Measurements from ENCODE around the gene RPP40.

Gene RPP40

GRCh38 chr6:5041955-5042354, 38.1 kb upstream of the RPP40 start:
- Histone ChIP-seq H3K9ac (ENCODE audit: low read length) (no peak overlapping the region), H2BK120ac (ENCODE audit: insufficient read depth, low read length, poor library complexity) (no peak overlapping the region), H3K27ac (ENCODE audit: low read depth, low read length) (no peak overlapping the region), H4K8ac (ENCODE audit: low read depth, low read length) (no peak overlapping the region), H4K91ac (ENCODE audit: low read depth, low read length) (no peak overlapping the region), H3K4ac (ENCODE audit: low read depth, low read length) (no peak overlapping the region), H3K4me1 (ENCODE audit: control insufficient read depth in 1 of 2, insufficient read depth in 2 of 2, low read length in 2 of 2) (no peaks in the 10 kb centered on the region), H2AK5ac (ENCODE audit: low read length) (no peak overlapping the region), H2AFZ (ENCODE audit: insufficient read depth, low read length, poor library complexity) (no peak overlapping the region), H3K4me3 (ENCODE audit: low read depth, low read length) (no peak overlapping the region), H3K9me3 (ENCODE audit: insufficient read depth, low read depth, low read length) (no peaks in the 10 kb centered on the region), H3K27me3 (ENCODE audit: insufficient read depth, low read length) (no peaks in the 10 kb centered on the region), H3K36me3 (ENCODE audit: control insufficient read depth in 1 of 2, insufficient read depth in 2 of 2, low read length in 2 of 2) (no peaks in the 10 kb centered on the region), H3K79me2 (ENCODE audit: control insufficient read depth, insufficient read depth, low read length, poor library complexity) (no peaks in the 10 kb centered on the region), H4K12ac (ENCODE audit: low read depth, low read length) (no peak overlapping the region), H2BK12ac (ENCODE audit: low read length) (no peak overlapping the region), H3K18ac (ENCODE audit: low read length) (no peak overlapping the region), H3K23ac (ENCODE audit: low read length) (no peak overlapping the region), H3K14ac (ENCODE audit: low read length) (no peak overlapping the region), H3K79me1 (ENCODE audit: low read length) (no peaks in the 10 kb centered on the region), H2BK5ac (ENCODE audit: low read depth, low read length, poor library complexity) (no peak overlapping the region), H3K4me2 (ENCODE audit: low read length) (no peak overlapping the region)
- WGBS (ENCODE audit: extremely low coverage, insufficient coverage, insufficient read length): no CpG with 5 or more reads among the region's 2 CpGs
- no peak for DNase-seq

GRCh38 chr6:5036269-5036668, 32.4 kb upstream of the RPP40 start:
- Histone ChIP-seq H3K23ac (ENCODE audit: low read length) (no peak overlapping the region), H3K27me3 (ENCODE audit: insufficient read depth, low read length) (no peaks in the 10 kb centered on the region), H4K12ac (ENCODE audit: low read depth, low read length) (no peak overlapping the region), H3K4me3 (ENCODE audit: low read depth, low read length) (no peak overlapping the region), H4K91ac (ENCODE audit: low read depth, low read length) (no peak overlapping the region), H3K14ac (ENCODE audit: low read length) (no peak overlapping the region), H3K9ac (ENCODE audit: low read length) (no peak overlapping the region), H3K4ac (ENCODE audit: low read depth, low read length) (no peak overlapping the region), H2AFZ (ENCODE audit: insufficient read depth, low read length, poor library complexity) (no peak overlapping the region), H2BK120ac (ENCODE audit: insufficient read depth, low read length, poor library complexity) (no peak overlapping the region), H2BK5ac (ENCODE audit: low read depth, low read length, poor library complexity) (no peak overlapping the region), H3K36me3 (ENCODE audit: control insufficient read depth in 1 of 2, insufficient read depth in 2 of 2, low read length in 2 of 2) (no peaks in the 10 kb centered on the region), H3K4me2 (ENCODE audit: low read length) (no peak overlapping the region), H3K79me2 (ENCODE audit: control insufficient read depth, insufficient read depth, low read length, poor library complexity) (no peaks in the 10 kb centered on the region), H2BK12ac (ENCODE audit: low read length) (no peak overlapping the region), H3K79me1 (ENCODE audit: low read length) (no peaks in the 10 kb centered on the region), H3K4me1 (ENCODE audit: control insufficient read depth in 1 of 2, insufficient read depth in 2 of 2, low read length in 2 of 2) (peaks cover 18 to 19% of the 10 kb centered on the region in 2 experiments), H3K18ac (ENCODE audit: low read length) (no peak overlapping the region), H2AK5ac (ENCODE audit: low read length) (no peak overlapping the region), H3K27ac (ENCODE audit: low read depth, low read length) (no peak overlapping the region), H4K8ac (ENCODE audit: low read depth, low read length) (no peak overlapping the region), H3K9me3 (ENCODE audit: insufficient read depth, low read depth, low read length) (no peaks in the 10 kb centered on the region)
- WGBS (ENCODE audit: extremely low coverage, insufficient coverage, insufficient read length): no CpG with 5 or more reads among the region's 8 CpGs
- DNase-seq: peak; percentile 78

GRCh38 chr6:5034736-5035135, 30.9 kb upstream of the RPP40 start:
- Histone ChIP-seq H3K36me3 (ENCODE audit: control insufficient read depth in 1 of 2, insufficient read depth in 2 of 2, low read length in 2 of 2) (no peaks in the 10 kb centered on the region), H2AFZ (ENCODE audit: insufficient read depth, low read length, poor library complexity) (no peak overlapping the region), H2AK5ac (ENCODE audit: low read length) (no peak overlapping the region), H3K14ac (ENCODE audit: low read length) (no peak overlapping the region), H3K23ac (ENCODE audit: low read length) (no peak overlapping the region), H3K4ac (ENCODE audit: low read depth, low read length) (no peak overlapping the region), H3K9me3 (ENCODE audit: insufficient read depth, low read depth, low read length) (no peaks in the 10 kb centered on the region), H3K27ac (ENCODE audit: low read depth, low read length) (peak overlapping the region; percentile 54), H3K9ac (ENCODE audit: low read length) (no peak overlapping the region), H3K27me3 (ENCODE audit: insufficient read depth, low read length) (no peaks in the 10 kb centered on the region), H4K91ac (ENCODE audit: low read depth, low read length) (no peak overlapping the region), H3K4me2 (ENCODE audit: low read length) (peak overlapping the region; percentile 8), H4K12ac (ENCODE audit: low read depth, low read length) (no peak overlapping the region), H3K79me1 (ENCODE audit: low read length) (no peaks in the 10 kb centered on the region), H3K4me1 (ENCODE audit: control insufficient read depth in 1 of 2, insufficient read depth in 2 of 2, low read length in 2 of 2) (peaks cover 18 to 19% of the 10 kb centered on the region in 2 experiments), H3K4me3 (ENCODE audit: low read depth, low read length) (no peak overlapping the region), H2BK120ac (ENCODE audit: insufficient read depth, low read length, poor library complexity) (no peak overlapping the region), H2BK5ac (ENCODE audit: low read depth, low read length, poor library complexity) (no peak overlapping the region), H3K18ac (ENCODE audit: low read length) (no peak overlapping the region), H2BK12ac (ENCODE audit: low read length) (no peak overlapping the region), H4K8ac (ENCODE audit: low read depth, low read length) (no peak overlapping the region), H3K79me2 (ENCODE audit: control insufficient read depth, insufficient read depth, low read length, poor library complexity) (no peaks in the 10 kb centered on the region)
- WGBS (ENCODE audit: extremely low coverage, insufficient coverage, insufficient read length): no CpG with 5 or more reads among the region's 7 CpGs
- peak; percentile 94 to 98 for DNase-seq

GRCh38 chr6:5034328-5034727, 30.5 kb upstream of the RPP40 start:
- Histone ChIP-seq H3K79me1 (ENCODE audit: low read length) (no peaks in the 10 kb centered on the region), H3K4me3 (ENCODE audit: low read depth, low read length) (no peak overlapping the region), H3K36me3 (ENCODE audit: control insufficient read depth in 1 of 2, insufficient read depth in 2 of 2, low read length in 2 of 2) (no peaks in the 10 kb centered on the region), H4K91ac (ENCODE audit: low read depth, low read length) (no peak overlapping the region), H4K12ac (ENCODE audit: low read depth, low read length) (no peak overlapping the region), H4K8ac (ENCODE audit: low read depth, low read length) (no peak overlapping the region), H2BK120ac (ENCODE audit: insufficient read depth, low read length, poor library complexity) (no peak overlapping the region), H2BK5ac (ENCODE audit: low read depth, low read length, poor library complexity) (no peak overlapping the region), H2AK5ac (ENCODE audit: low read length) (peak overlapping the region; percentile 82), H3K4me1 (ENCODE audit: control insufficient read depth in 1 of 2, insufficient read depth in 2 of 2, low read length in 2 of 2) (peaks cover 18 to 19% of the 10 kb centered on the region in 2 experiments), H3K4ac (ENCODE audit: low read depth, low read length) (no peak overlapping the region), H3K9me3 (ENCODE audit: insufficient read depth, low read depth, low read length) (no peaks in the 10 kb centered on the region), H3K27me3 (ENCODE audit: insufficient read depth, low read length) (no peaks in the 10 kb centered on the region), H3K18ac (ENCODE audit: low read length) (no peak overlapping the region), H3K14ac (ENCODE audit: low read length) (peak overlapping the region; percentile 37), H3K27ac (ENCODE audit: low read depth, low read length) (peak overlapping the region; percentile 21), H3K4me2 (ENCODE audit: low read length) (no peak overlapping the region), H3K23ac (ENCODE audit: low read length) (no peak overlapping the region), H3K79me2 (ENCODE audit: control insufficient read depth, insufficient read depth, low read length, poor library complexity) (no peaks in the 10 kb centered on the region), H2BK12ac (ENCODE audit: low read length) (peak overlapping the region; percentile 30), H3K9ac (ENCODE audit: low read length) (no peak overlapping the region), H2AFZ (ENCODE audit: insufficient read depth, low read length, poor library complexity) (no peak overlapping the region)
- DNase-seq: no peak
- no CpG with 5 or more reads among the region's 7 CpGs for WGBS (ENCODE audit: extremely low coverage, insufficient coverage, insufficient read length)
